Mammary epithelial cell (primary cell): ENCODE measurements around the gene PLBD2.

Source experiments
- EZH2 ChIP-seq: IDR thresholded peaks from 2 replicates; pipeline ENCODE4 v1.6.1; 2012; ENCODE audit warnings: low read length, inconsistent platforms, borderline replicate concordance
- TF ChIP-seq, protein P1 (sequence below), 2 donors: IDR thresholded peaks in 1 of 2; conservative IDR thresholded peaks in 1 of 2; 2 replicates each; pipeline ENCODE4 v1.5.1; 2011 to 2012; ENCODE audit warnings: inconsistent platforms in 2 of 2, low read length in 2 of 2, mild to moderate bottlenecking in 2 of 2, control low read depth in 1 of 2, low read depth in 1 of 2; ENCODE audit not compliant: insufficient read depth in 1 of 2; ENCODE audit errors: extremely low read depth in 1 of 2

- no peak for TF ChIP-seq EZH2
- TF ChIP-seq, protein P1, sequence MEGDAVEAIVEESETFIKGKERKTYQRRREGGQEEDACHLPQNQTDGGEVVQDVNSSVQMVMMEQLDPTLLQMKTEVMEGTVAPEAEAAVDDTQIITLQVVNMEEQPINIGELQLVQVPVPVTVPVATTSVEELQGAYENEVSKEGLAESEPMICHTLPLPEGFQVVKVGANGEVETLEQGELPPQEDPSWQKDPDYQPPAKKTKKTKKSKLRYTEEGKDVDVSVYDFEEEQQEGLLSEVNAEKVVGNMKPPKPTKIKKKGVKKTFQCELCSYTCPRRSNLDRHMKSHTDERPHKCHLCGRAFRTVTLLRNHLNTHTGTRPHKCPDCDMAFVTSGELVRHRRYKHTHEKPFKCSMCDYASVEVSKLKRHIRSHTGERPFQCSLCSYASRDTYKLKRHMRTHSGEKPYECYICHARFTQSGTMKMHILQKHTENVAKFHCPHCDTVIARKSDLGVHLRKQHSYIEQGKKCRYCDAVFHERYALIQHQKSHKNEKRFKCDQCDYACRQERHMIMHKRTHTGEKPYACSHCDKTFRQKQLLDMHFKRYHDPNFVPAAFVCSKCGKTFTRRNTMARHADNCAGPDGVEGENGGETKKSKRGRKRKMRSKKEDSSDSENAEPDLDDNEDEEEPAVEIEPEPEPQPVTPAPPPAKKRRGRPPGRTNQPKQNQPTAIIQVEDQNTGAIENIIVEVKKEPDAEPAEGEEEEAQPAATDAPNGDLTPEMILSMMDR (conservative IDR thresholded peaks at IDR 0.05 in 1 of 2, IDR thresholded peaks at IDR 0.05 in 1 of 2; ENCODE audit: extremely low read depth in 1 of 2, insufficient read depth in 1 of 2, low read depth in 1 of 2, low read length in 2 of 2): no peak
Measured at GRCh38 chr12:113399490-113399889, 41.1 kb downstream of the PLBD2 start.
